CD1c-positive myeloid dendritic cell (primary cell): ENCODE results near the gene WASF3.
"Not testable (repeated sequence)": the region's sequence is repeated elsewhere in the genome, so short reads cannot be mapped to it uniquely, and the experiment has no call there.

Experiments
- DNase-seq: peaks from one replicate; pipeline ENCODE4 v3.0.0-alpha.2; 2016; ENCODE audit errors: extremely low spot score

WASF3 gene

GRCh38 chr13:26716984-26717383 is 159.5 kb downstream of the WASF3 start:
- DNase-seq: no peak

GRCh38 chr13:26718146-26718545 is 160.7 kb downstream of the WASF3 start:
- DNase-seq: no peak

- no peak for DNase-seq
These were observed 161.4 kb downstream of the WASF3 start for GRCh38 chr13:26718872-26719271.

DNA sequence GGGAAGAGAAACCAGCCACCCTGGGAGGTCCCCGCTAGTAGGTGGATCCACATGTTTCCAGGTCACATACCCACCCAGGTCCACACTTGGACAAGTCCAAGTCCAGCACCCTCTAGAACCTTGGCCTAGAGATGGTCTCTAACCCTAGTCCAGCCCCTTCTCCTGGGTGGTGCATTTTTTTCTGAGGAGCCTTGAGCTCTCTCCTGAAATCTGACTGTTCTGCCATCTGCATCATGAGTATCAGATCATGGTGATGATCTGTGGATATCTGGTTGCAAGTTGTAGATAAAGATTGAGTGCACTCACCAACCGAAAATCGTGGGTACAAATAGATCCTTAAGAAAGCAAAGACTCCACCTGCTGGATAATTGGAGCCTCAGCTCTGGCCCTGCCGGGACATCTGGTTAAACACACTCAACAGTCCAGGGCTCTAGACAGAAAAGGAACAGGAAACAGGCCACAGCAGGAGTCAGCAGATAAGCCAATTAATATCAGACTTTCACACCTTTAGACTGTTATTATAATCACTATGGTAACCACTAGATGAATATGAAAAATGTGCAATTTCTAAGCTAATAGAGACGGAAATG is 162.0 kb downstream of the WASF3 start:
- no peak for DNase-seq

DNA sequence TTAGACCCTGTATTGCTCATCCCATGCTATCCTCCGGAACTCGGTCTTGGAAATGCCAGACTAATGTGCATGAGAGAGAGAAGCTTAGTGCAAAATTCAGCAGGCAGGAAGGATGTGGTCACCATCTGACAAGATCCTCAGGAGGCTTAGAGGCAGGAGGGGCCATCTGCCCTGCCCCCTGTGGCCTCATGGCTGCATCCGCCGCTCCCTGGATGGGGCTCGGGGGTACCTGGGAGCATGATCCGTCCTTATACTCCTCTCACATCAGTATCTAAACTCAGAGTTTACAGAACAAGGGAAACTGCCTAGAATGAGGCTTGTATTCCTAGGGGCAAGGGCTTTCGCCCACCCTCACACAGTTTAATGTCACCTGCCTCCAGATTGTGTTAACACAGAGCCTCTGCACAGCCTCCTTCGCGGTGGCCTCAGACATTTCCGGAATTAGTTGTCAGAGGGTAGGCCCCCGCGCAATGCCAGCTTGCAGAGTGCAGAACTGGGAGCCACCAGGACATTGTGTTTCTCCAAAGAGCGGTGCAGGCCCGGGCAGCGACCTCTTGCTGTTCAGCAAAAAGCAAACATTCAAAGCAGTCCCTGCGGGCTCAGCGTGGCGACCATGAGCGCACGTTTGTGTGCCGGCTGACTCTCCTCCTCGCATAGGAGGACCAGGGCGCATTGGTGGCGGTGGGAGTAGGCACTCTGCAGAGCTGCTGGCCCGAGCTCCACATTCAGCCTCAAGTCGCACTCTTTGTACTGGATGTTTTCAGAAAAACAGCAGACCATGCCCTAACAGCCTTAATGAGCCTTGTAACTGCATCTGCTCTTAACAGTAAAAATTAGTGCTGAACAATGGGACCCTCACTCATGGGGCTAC is 164.0 kb downstream of the WASF3 start:
- DNase-seq: no peak

DNA sequence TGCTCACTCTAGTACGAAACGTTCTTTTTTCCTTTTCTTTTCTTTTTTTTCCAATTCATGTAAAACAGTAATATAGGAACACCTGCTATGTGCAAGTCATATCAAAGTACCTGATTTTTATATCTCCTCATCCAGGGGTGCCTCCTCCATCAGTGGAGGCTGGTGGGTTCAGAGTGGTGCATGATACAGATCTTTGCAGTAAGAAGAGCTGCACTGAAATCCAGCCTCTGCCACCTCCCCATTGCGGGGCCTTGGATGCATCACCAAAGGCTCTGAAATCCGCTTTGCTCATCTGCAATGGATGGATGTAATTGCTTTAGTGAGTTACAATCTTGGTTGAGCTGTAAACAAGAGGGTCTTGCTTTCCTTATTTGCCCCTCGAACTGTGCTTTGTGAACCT is 164.8 kb downstream of the WASF3 start:
- no peak for DNase-seq

GRCh38 chr13:26723620-26724019 is 166.1 kb downstream of the WASF3 start:
- not testable (repeated sequence) for DNase-seq

DNA sequence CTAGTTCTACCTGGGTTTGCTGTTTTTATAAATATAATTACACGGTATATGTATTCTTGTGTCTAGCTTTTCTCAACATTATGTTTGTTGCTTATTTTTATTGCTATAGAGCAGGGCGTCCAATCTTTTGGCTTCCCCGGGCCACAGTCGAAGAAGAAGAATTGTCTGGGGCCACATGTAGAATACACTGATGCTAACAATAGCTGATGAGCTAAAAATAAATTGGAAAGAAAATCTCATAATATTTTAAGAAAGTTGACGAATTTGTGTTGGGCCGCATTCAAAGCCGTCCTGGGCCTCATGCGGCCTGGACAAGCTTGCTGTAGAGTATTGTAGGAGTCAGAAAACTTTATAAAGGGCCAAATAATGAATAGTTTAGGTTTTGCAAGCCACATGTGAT is 169.2 kb downstream of the WASF3 start:
- DNase-seq: no peak

GRCh38 chr13:26727122-26727521 is 169.6 kb downstream of the WASF3 start:
- DNase-seq: no peak

DNA sequence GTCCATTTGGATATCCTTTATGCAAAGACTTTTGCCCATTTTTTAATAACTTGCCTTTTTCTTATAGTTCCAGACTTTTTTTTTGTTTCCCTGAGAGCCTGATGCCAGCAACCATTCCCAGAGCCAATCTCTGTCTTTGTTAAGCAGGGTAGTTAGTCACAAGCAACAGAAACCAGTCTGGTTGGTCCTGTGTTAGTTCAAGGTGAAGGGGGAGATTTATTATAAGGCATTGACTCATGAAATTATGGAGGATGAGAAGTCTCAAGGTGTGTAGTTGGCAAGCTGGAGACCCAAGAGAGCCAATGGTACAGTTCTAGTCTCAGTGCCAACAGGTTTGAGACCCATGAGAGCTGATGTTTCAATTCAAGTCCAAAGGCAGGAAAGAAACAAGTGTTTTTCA is 170.2 kb downstream of the WASF3 start:
- no peak for DNase-seq

DNA sequence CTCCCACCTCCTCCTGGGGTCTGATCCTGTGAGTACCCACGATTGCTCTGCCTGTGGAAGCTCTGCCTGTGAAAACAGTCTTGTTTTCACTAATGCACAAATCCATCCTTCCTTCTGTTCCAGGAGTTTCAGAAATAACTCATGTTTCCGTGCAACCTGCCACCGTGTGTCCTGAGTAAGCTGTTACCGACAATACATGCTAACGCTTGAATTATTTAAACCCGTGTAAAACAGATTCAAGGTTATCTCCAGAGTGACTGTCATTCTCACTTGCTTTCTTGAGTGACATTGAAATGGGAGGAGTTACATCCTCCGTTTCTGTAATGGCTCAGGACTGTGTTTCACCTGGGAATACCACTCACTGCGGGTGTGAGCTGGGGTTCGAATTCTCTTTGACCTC is 178.2 kb downstream of the WASF3 start:
- DNase-seq: no peak
